Activated T-cell treated with anti-CD3 and anti-CD28 coated beads, Interleukin-2, amount 50 U/mL, for 1 hour (primary cell): ENCODE results near the gene PARM1.

Source experiments
- DNase-seq: peaks from one replicate; pipeline ENCODE4 v3.0.0-alpha.2; 2020

The PARM1 gene

GRCh38 chr4:74996996-74997395, 64.1 kb downstream of the PARM1 start:
- DNase-seq = no peak

- DNase-seq = no peak
Observed at GRCh38 chr4:74997948-74998729, 65.2 kb downstream of the PARM1 start.

GRCh38 chr4:74999714-75000309, 66.9 kb downstream of the PARM1 start:
- no peak for DNase-seq

- DNase-seq = no peak
Observed at GRCh38 chr4:75001871-75002270, 69.0 kb downstream of the PARM1 start.

GRCh38 chr4:75002381-75002780, 69.5 kb downstream of the PARM1 start:
- DNase-seq = no peak

GRCh38 chr4:75003979-75004378, 71.1 kb downstream of the PARM1 start:
- no peak for DNase-seq

GRCh38 chr4:75004755-75005668, 72.1 kb downstream of the PARM1 start:
- no peak for DNase-seq

GRCh38 chr4:75005727-75006126, 72.8 kb downstream of the PARM1 start:
- DNase-seq = no peak

- no peak for DNase-seq
Observed at GRCh38 chr4:75007891-75008290, 75.0 kb downstream of the PARM1 start.

GRCh38 chr4:75009138-75009537, 76.2 kb downstream of the PARM1 start:
- DNase-seq = no peak

- no peak for DNase-seq
Observed at GRCh38 chr4:75011131-75011795, 78.3 kb downstream of the PARM1 start.

GRCh38 chr4:75015627-75016026, 82.7 kb downstream of the PARM1 start:
- DNase-seq = no peak

- no peak for DNase-seq
Observed at GRCh38 chr4:75016472-75016871, 83.6 kb downstream of the PARM1 start.

GRCh38 chr4:75018811-75019479, 86.0 kb downstream of the PARM1 start:
- no peak for DNase-seq

- DNase-seq = no peak
Observed at GRCh38 chr4:75025431-75025830, 92.5 kb downstream of the PARM1 start.

GRCh38 chr4:75028196-75028854, 95.4 kb downstream of the PARM1 start:
- no peak for DNase-seq

GRCh38 chr4:75030028-75030427, 97.1 kb downstream of the PARM1 start:
- DNase-seq = no peak

GRCh38 chr4:75030649-75031235, 97.8 kb downstream of the PARM1 start:
- DNase-seq = no peak

- DNase-seq = no peak
Observed at GRCh38 chr4:75031775-75032174, 98.9 kb downstream of the PARM1 start.

- DNase-seq = no peak
Observed at GRCh38 chr4:75034523-75034922, 101.6 kb downstream of the PARM1 start.

GRCh38 chr4:75035321-75035720, 102.4 kb downstream of the PARM1 start:
- DNase-seq = no peak
